Astrocyte of the spinal cord (primary cell): ENCODE results near the gene PIAS2.
A peak's percentile ranks its signal among the peaks of the same experiment; 100 is the strongest.

Experiments
- DNase-seq: peaks from one replicate; pipeline ENCODE4 v3.0.0; 2011; ENCODE audit warnings: low read depth, low spot score
- H3K4me3 ChIP-seq: 2 replicates; pipeline ENCODE4 v1.5.1; 2011; ENCODE audit warnings: low read depth, mild to moderate bottlenecking, low read length, moderate library complexity
- CTCF ChIP-seq: IDR thresholded peaks from 2 replicates; pipeline ENCODE4 v1.5.1; 2012; ENCODE audit warnings: low read depth, mild to moderate bottlenecking, low read length, inconsistent platforms
- in situ Hi-C: cut with HindIII; loops from 2 replicates; pipeline ENCODE4 v1.10.0; 2017; ENCODE audit warnings: low sequenced_read_pairs

Gene PIAS2

DNA sequence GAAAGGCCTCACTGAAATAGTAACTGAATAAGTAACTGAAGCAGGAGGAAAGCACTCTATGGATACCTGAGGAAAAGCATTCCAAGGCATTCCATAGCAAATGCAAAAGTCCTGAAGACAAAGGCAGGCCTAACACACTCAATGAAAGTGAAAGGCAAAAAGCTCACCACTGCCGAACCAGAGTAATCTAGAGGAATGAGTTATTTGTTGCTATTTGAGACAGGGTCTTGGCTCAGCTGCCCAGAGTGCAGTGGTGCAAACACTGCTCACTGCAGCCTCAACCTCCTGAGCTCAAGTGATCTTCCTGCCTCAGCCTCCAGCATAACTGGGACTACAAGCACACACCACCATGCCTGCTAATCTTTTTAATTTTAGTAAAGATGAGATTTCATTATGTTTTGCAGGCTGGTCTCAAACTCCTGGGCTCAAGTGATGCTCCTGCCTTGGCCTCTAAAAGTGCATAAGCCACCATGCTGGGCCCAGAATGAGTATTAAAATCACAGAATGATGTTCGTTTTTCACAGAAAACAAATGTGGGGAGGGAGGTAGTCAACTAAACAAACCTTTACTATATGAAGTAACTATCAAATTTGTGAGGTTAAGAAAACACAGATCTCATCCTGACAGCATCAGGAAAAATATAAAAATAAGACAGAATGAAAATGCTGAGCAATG lies 17.9 kb downstream of the PIAS2 start:
- H3K4me3 ChIP-seq = no peak overlapping the region
- TF ChIP-seq CTCF = no peak
- peak; percentile 11 for DNase-seq
- in situ Hi-C loops = no loop called here

GRCh38 chr18:46894124-46894523 lies 23.2 kb downstream of the PIAS2 start:
- in situ Hi-C loops = no loop called here
- no peak for DNase-seq
- no peak for TF ChIP-seq CTCF
- no peak overlapping the region for H3K4me3 ChIP-seq

DNA sequence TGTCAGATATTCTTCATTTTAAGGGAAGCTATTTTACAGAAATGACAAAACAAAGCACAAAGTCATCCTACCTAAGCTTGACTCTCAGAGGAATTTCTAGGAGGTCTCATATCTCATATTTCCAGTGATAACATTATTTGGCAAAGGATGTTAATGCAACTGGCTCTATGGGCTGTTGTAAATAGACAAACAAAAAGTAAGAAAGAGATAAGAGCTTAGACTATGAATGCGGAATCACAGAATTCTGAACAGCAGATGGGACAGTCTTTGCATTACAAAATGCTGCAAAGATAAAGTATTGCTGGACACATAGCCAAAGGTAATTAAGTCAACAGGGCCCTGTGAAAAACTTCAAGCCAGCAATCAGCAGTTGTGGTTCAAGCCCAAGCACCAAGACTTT lies 23.9 kb downstream of the PIAS2 start:
- TF ChIP-seq CTCF = no peak
- DNase-seq = no peak
- in situ Hi-C loops = no loop called here
- H3K4me3 ChIP-seq = no peak overlapping the region

DNA sequence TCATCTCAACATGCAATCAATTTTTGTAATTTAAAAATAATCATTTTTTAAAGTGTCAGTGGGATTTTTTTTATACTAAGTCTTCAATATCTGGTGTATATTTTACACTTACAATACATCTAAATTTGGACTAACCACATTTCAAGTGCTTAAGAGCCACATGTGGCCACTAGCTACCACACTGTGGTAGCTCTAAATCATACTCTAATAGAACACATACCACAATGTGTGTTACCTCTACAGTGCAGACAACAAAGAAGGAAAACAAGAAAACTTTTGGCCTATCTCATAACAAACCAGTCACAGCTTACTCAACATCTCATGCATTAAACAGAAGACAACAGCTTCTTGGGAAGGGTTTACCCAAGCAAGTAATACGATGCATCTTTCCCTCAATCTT lies 24.5 kb downstream of the PIAS2 start:
- no peak for DNase-seq
- TF ChIP-seq CTCF = no peak
- in situ Hi-C loops = no loop called here
- no peak overlapping the region for H3K4me3 ChIP-seq

- in situ Hi-C loops = no loop called here
- TF ChIP-seq CTCF = no peak
- H3K4me3 ChIP-seq = no peak overlapping the region
- no peak for DNase-seq
These were observed 25.5 kb downstream of the PIAS2 start for GRCh38 chr18:46891742-46892214.

DNA sequence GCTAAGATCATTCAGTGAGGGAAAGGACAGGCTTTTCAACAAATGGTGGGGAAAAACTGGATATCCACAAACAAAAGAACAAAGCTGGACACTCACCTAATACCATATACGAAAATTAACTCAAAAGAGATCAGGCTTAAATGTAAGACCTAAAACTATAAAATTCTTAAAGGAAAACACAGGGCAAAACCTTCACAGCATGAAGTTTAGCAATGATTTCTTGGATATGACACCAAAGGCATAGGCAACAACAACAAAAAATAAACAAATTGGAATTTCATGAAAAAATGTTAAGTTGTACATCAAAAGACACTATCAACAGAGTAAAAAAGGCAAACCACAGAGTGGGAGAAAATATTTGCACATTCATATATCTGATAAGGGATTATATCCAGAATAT lies 28.3 kb downstream of the PIAS2 start:
- no peak overlapping the region for H3K4me3 ChIP-seq
- no peak for DNase-seq
- in situ Hi-C loops = no loop called here

More for the DNA sequence above, 28.3 kb downstream of the PIAS2 start:
- no peak for TF ChIP-seq CTCF
